PFSK-1 (cell line): ENCODE results near the gene ACTL7B. TPM values are rescaled to one million over a fixed set of nuclear protein-coding genes. Genes with fewer than 3 reads are reported as not detected.

Experiments
- FOXP2 ChIP-seq: optimal IDR thresholded peaks from 2 replicates; pipeline ENCODE3; 2011; ENCODE audit warnings: borderline replicate concordance, control low read depth, inconsistent platforms; ENCODE audit not compliant: insufficient read depth; ENCODE audit errors: extremely low read length, extremely low read depth
- POLR2AphosphoS5 ChIP-seq: IDR thresholded peaks from 2 replicates; pipeline ENCODE4 v1.6.1; 2012; ENCODE audit warnings: low read depth, mild to moderate bottlenecking, control low read depth, low read length, moderate library complexity
- SIN3A ChIP-seq: IDR thresholded peaks from 2 replicates; pipeline ENCODE4 v1.6.1; 2012; ENCODE audit warnings: mild to moderate bottlenecking, low read length, moderate library complexity, borderline replicate concordance; ENCODE audit not compliant: insufficient read depth
- TAF1 ChIP-seq: IDR thresholded peaks from 2 replicates; pipeline ENCODE4 v1.6.1; 2012; ENCODE audit warnings: low read length, control low read depth, borderline replicate concordance; ENCODE audit not compliant: insufficient read depth
- polyA plus RNA-seq: library from polyadenylated mRNA; unstranded; fragments of >200 nt; gene quantifications from one replicate; pipeline ENCODE4 v1.2.1, GENCODE V29; 2012; ENCODE audit warnings: low read depth, missing spikeins; ENCODE audit not compliant: insufficient read length
- TF ChIP-seq, protein P1 (sequence below), 2 experiments: IDR thresholded peaks; 2 replicates each; pipeline versions ENCODE4 v1.6.1 to v1.8.0; 2011 to 2012; ENCODE audit warnings: low read depth in 2 of 2, low read length in 2 of 2, control low read depth in 1 of 2, inconsistent platforms in 1 of 2, mild to moderate bottlenecking in 1 of 2, moderate library complexity in 1 of 2; ENCODE audit not compliant: insufficient read depth in 1 of 2

Gene ACTL7B, protein sequence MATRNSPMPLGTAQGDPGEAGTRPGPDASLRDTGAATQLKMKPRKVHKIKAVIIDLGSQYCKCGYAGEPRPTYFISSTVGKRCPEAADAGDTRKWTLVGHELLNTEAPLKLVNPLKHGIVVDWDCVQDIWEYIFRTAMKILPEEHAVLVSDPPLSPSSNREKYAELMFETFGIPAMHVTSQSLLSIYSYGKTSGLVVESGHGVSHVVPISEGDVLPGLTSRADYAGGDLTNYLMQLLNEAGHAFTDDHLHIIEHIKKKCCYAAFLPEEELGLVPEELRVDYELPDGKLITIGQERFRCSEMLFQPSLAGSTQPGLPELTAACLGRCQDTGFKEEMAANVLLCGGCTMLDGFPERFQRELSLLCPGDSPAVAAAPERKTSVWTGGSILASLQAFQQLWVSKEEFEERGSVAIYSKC
- not detected for polyA plus RNA-seq

DNA sequence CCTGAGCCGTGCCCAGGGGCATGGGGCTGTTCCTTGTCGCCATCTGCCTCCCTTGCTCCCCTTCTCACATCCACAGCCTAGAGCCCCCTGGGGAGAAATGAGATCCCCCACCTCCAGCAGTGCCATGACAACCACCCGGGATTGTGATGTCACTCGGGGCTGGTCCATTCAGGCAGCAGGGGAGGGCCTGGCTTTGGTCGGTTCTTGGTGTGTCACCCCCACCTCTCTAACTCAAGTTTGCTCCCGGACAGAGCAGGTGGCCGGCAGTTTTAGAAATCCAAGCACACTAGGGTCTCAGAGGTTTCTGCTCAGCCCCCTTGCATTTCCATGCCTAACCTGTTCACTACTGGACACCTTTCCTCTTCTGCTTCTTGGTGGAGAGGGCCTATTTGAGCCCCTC, at the start of gene ACTL7B:
TSS of gene ACTL7B (minus strand) at position 99 of the 400 bp plus-strand sequence. CDS start at position 43, 56 bp downstream.
- no peak for TF ChIP-seq TAF1
- TF ChIP-seq, protein P1, sequence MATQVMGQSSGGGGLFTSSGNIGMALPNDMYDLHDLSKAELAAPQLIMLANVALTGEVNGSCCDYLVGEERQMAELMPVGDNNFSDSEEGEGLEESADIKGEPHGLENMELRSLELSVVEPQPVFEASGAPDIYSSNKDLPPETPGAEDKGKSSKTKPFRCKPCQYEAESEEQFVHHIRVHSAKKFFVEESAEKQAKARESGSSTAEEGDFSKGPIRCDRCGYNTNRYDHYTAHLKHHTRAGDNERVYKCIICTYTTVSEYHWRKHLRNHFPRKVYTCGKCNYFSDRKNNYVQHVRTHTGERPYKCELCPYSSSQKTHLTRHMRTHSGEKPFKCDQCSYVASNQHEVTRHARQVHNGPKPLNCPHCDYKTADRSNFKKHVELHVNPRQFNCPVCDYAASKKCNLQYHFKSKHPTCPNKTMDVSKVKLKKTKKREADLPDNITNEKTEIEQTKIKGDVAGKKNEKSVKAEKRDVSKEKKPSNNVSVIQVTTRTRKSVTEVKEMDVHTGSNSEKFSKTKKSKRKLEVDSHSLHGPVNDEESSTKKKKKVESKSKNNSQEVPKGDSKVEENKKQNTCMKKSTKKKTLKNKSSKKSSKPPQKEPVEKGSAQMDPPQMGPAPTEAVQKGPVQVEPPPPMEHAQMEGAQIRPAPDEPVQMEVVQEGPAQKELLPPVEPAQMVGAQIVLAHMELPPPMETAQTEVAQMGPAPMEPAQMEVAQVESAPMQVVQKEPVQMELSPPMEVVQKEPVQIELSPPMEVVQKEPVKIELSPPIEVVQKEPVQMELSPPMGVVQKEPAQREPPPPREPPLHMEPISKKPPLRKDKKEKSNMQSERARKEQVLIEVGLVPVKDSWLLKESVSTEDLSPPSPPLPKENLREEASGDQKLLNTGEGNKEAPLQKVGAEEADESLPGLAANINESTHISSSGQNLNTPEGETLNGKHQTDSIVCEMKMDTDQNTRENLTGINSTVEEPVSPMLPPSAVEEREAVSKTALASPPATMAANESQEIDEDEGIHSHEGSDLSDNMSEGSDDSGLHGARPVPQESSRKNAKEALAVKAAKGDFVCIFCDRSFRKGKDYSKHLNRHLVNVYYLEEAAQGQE (IDR thresholded peaks at IDR 0.05; ENCODE audit: insufficient read depth in 1 of 2, low read depth in 2 of 2, low read length in 2 of 2) = no peak
- TF ChIP-seq FOXP2 = no peak
- no peak for TF ChIP-seq POLR2AphosphoS5
- no peak for TF ChIP-seq SIN3A

DNA sequence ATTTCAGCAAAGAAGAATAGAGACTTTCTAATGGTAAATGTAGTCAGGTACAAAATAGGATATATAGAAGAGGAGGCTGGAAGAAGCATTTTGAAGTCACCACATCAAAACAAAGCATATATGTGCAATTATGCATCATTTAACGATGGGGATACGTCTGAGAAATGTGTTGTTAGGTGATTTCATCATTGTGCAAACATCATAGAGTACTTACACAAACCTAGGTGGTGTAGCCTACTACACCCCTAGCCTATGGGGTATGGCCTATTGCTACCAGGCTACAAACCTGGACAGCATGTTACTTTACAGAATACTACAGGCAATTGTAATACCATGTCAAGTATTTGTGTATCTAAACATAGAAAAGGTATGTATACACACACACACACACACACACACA, 49.7 kb upstream of the ACTL7B start:
- TF ChIP-seq TAF1 (no peak), SIN3A (no peak), FOXP2 (no peak), POLR2AphosphoS5 (no peak)
- TF ChIP-seq, protein P1 (IDR thresholded peaks at IDR 0.05; ENCODE audit: insufficient read depth in 1 of 2, low read depth in 2 of 2, low read length in 2 of 2) = no peak

DNA sequence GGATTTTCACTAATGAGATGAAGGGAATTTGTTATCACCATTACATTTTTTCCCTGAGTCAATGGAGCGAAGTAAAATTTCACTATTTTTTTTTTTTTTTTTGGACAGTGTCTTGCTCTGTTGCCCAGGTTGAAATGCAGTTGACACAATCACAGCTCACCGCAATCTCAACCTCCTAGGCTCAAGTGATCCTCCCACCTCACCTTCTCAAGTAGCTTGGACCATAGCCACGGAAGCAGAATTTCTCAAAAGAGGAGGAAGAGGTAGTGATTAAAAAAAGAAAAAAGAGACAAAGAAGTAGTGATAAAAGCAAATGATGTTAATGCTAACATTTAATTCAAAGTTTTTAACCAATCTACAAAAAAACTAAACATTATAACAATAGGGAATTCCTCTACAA, 48.4 kb upstream of the ACTL7B start:
- TF ChIP-seq, protein P1 (IDR thresholded peaks at IDR 0.05; ENCODE audit: insufficient read depth in 1 of 2, low read depth in 2 of 2, low read length in 2 of 2) = no peak
- no peak for TF ChIP-seq POLR2AphosphoS5
- TF ChIP-seq FOXP2 = no peak
- no peak for TF ChIP-seq SIN3A
- no peak for TF ChIP-seq TAF1

DNA sequence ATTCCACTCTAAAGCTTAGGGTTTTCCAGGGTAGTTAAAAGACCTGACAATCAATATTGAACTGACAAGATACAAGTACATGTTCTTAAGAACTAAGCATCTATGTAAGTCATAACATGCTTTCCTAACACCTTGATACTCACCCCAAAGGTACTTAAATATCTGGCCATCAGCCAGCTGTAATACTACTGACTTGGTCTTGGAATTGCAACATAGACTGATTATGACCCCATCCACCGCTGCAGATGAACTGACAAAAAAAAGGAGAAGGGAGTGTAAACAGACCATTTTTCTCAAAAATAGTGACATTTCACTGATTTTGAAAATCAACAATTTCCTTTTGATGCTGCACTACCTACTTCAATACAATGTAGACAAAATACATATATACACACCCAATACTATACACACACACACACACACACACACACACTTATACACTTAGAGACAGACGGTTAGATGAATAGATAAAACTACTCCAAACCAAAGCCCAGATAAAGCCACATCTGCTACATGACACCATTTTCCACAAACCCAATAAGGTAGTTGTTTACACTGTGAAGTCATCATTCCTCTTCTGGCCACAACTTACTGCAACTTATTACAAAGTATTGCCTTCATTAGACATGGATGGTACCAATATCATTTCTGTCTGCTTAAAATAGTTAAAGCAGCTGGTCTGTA, 47.8 kb upstream of the ACTL7B start:
- TF ChIP-seq FOXP2 (no peak), SIN3A (no peak), POLR2AphosphoS5 (no peak), TAF1 (no peak)
- TF ChIP-seq, protein P1 (IDR thresholded peaks at IDR 0.05; ENCODE audit: insufficient read depth in 1 of 2, low read depth in 2 of 2, low read length in 2 of 2) = no peak
